Common myeloid progenitor, CD34-positive (primary cell): ENCODE results near the gene MLF2. TPM values are rescaled to one million over a fixed set of nuclear protein-coding genes. Genes with fewer than 3 reads are reported as not detected.

ENCODE experiments used
- CTCF ChIA-PET: fragments of 350-600 bp; sonication (Branson Sonifier 250); formaldehyde crosslinking; loops from one replicate; lab custom pipeline; 2021; ENCODE audit warnings: antibody characterized with exemption; lab: Charles Lee
- POLR2A ChIA-PET: fragments of 350-600 bp; sonication (Branson Sonifier 250); formaldehyde crosslinking; loops from one replicate; lab custom pipeline; 2021; ENCODE audit warnings: antibody characterized with exemption; lab: Charles Lee
- DNase-seq, 3 donors: peaks; one replicate each; pipeline versions ENCODE4 v3.0.0 to v3.0.0-alpha.2; 2013
- H3K27ac ChIP-seq, 2 experiments: 1 replicate in 1 of 2; 2 replicates in 1 of 2; pipeline ENCODE4 v1.7.0; 2013; ENCODE audit warnings: inconsistent platforms in 2 of 2, low read length in 2 of 2, mild to moderate bottlenecking in 2 of 2, low read depth in 1 of 2, moderate library complexity in 1 of 2; ENCODE audit not compliant: severe bottlenecking in 2 of 2, insufficient read depth in 1 of 2, poor library complexity in 1 of 2
- H3K27me3 ChIP-seq, 5 experiments: replicated peaks in 2 of 5; 1 replicate in 3 of 5; 2 replicates in 2 of 5; pipeline versions ENCODE4 v1.6.1 to v1.7.0; 2013; ENCODE audit warnings: low read length in 4 of 5, mild to moderate bottlenecking in 2 of 5, moderate library complexity in 2 of 5, inconsistent platforms in 1 of 5; ENCODE audit not compliant: insufficient read depth in 5 of 5, control insufficient read depth in 4 of 5
- H3K36me3 ChIP-seq, 4 experiments: 1 replicate in 2 of 4; 2 replicates in 2 of 4; pipeline versions ENCODE4 v1.6.1 to v1.7.0; 2013; ENCODE audit warnings: low read length in 3 of 4, control low read depth in 1 of 4, mild to moderate bottlenecking in 1 of 4; ENCODE audit not compliant: control insufficient read depth in 4 of 4, insufficient read depth in 4 of 4
- H3K4me1 ChIP-seq, 4 experiments: 1 replicate in 3 of 4; 2 replicates in 1 of 4; pipeline versions ENCODE4 v1.6.1 to v1.7.1; 2013; ENCODE audit warnings: low read length in 3 of 4, mild to moderate bottlenecking in 3 of 4, control low read depth in 1 of 4, inconsistent platforms in 1 of 4, moderate library complexity in 1 of 4; ENCODE audit not compliant: control insufficient read depth in 4 of 4, insufficient read depth in 4 of 4; ENCODE audit errors: control extremely low read depth in 1 of 4
- H3K4me3 ChIP-seq, 7 experiments: 1 replicate in 4 of 7; 2 replicates in 3 of 7; pipeline versions ENCODE4 v1.5.1 to v1.7.0; 2013; ENCODE audit warnings: mild to moderate bottlenecking in 7 of 7, low read length in 6 of 7, moderate library complexity in 6 of 7, inconsistent platforms in 2 of 7, low read depth in 2 of 7, control low read depth in 1 of 7; ENCODE audit not compliant: insufficient read depth in 4 of 7, control insufficient read depth in 1 of 7; ENCODE audit errors: extremely low read depth in 1 of 7
- H3K9me3 ChIP-seq, 5 experiments: 1 replicate in 4 of 5; 2 replicates in 1 of 5; pipeline versions ENCODE4 v1.6.1 to v1.7.1; 2013; ENCODE audit warnings: low read length in 4 of 5, mild to moderate bottlenecking in 2 of 5, inconsistent platforms in 1 of 5, low read depth in 1 of 5, moderate library complexity in 1 of 5; ENCODE audit not compliant: control insufficient read depth in 4 of 5, insufficient read depth in 2 of 5; ENCODE audit errors: control extremely low read depth in 1 of 5
- WGBS: methylation state at CpG from one replicate; pipeline ENCODE4 v1.1.5; 2013; ENCODE audit not compliant: insufficient coverage; 5-methylcytosine and 5-hydroxymethylcytosine counted together
- polyA plus RNA-seq: library from polyadenylated mRNA; unstranded; fragments of 120-200 nt; gene quantifications from one replicate; pipeline ENCODE4 v1.2.1, GENCODE V29; 2013

The MLF2 gene
- 146 TPM for polyA plus RNA-seq

- no peaks in the 10 kb centered on the region for H3K9me3 ChIP-seq
- H3K36me3 ChIP-seq: peaks cover 7 to 38% (median 25%) of the 10 kb centered on the region in 4 experiments
- peak within 1 kb of the TSS; percentile 80 to 93 (median 86) for H3K4me3 ChIP-seq
- peaks cover 7 to 25% (median 24%) of the 10 kb centered on the region in 4 experiments for H3K4me1 ChIP-seq
- peak within 1 kb of the TSS; percentile 92 to 97 for H3K27ac ChIP-seq
- no peaks in the 10 kb centered on the region for H3K27me3 ChIP-seq
- WGBS: 0% methylated on average over 39 of the region's 62 CpGs
- POLR2A ChIA-PET: interaction anchor here (1.1 to 2.2 kb wide), 10 partner anchors 11 to 99 kb away, joined by 3 to 12 read pairs (median 6); partner anchors contain the start of genes CDCA3, COPS7A, GPR162 and PTMS
- CTCF ChIA-PET: interaction anchor here (0.5 to 10.5 kb wide), 34 partner anchors 9 to 354 kb away, joined by 3 to 237 read pairs (median 5); partner anchors contain the start of genes CD4, COPS7A, GPR162 and LAG3
- DNase-seq: peak; percentile 96 to 99 (median 98)
Measured at GRCh38 chr12:6752921-6753771, at the start of gene MLF2. Gene MLF2 (minus strand): TSS chr12:6753141. CDS start chr12:6752334, 807 bp downstream.

- ChIA-PET CTCF (interaction anchor here (0.7 to 1.1 kb wide), 2 partner anchors 32 to 45 kb away, joined by 3 read pairs; no protein-coding TSS in a partner anchor), POLR2A (no interaction called here)
- Histone ChIP-seq H3K27me3 (no peaks in the 10 kb centered on the region), H3K9me3 (no peaks in the 10 kb centered on the region), H3K36me3 (no peaks in the 10 kb centered on the region), H3K27ac (no peak overlapping the region), H3K4me3 (no peak overlapping the region), H3K4me1 (no peaks in the 10 kb centered on the region)
- 83% methylated on average over 3 of the region's 5 CpGs for WGBS
- DNase-seq: no peak
Measured at GRCh38 chr12:6799147-6799546, 46.2 kb upstream of the MLF2 start.

GRCh38 chr12:6796576-6796975, 43.6 kb upstream of the MLF2 start:
- Histone ChIP-seq H3K4me1 (peaks cover 0 to 19% (median 18%) of the 10 kb centered on the region in 4 experiments), H3K27me3 (no peaks in the 10 kb centered on the region), H3K36me3 (no peaks in the 10 kb centered on the region), H3K9me3 (no peaks in the 10 kb centered on the region), H3K27ac (no peak overlapping the region), H3K4me3 (no peak overlapping the region)
- CTCF ChIA-PET: interaction anchor here (0.8 to 5.9 kb wide), 4 partner anchors 14 to 73 kb away, joined by 3 to 38 read pairs (median 4); partner anchors contain the start of genes COPS7A and MLF2
- POLR2A ChIA-PET: no interaction called here
- no peak for DNase-seq
- WGBS: 97% methylated on average over 3 of the region's 4 CpGs

GRCh38 chr12:6795088-6795487, 42.1 kb upstream of the MLF2 start:
- no peak for DNase-seq
- H3K4me1 ChIP-seq: peaks cover 0 to 29% (median 23%) of the 10 kb centered on the region in 4 experiments
- no peaks in the 10 kb centered on the region for H3K36me3 ChIP-seq
- no peaks in the 10 kb centered on the region for H3K9me3 ChIP-seq
- CTCF ChIA-PET: interaction anchor here (0.7 to 5.9 kb wide), 3 partner anchors 8 to 34 kb away, joined by 3 to 38 read pairs (median 3); no protein-coding TSS in a partner anchor
- WGBS: 100% methylated on average over 2 of the region's 2 CpGs
- H3K27me3 ChIP-seq: no peaks in the 10 kb centered on the region
- POLR2A ChIA-PET: no interaction called here
- no peak overlapping the region for H3K27ac ChIP-seq
- H3K4me3 ChIP-seq: no peak overlapping the region

- CTCF ChIA-PET: interaction anchor here (0.7 to 5.9 kb wide), 17 partner anchors 9 to 205 kb away, joined by 3 to 52 read pairs (median 4); partner anchors contain the start of genes GPR162 and MLF2
- Histone ChIP-seq H3K36me3 (no peaks in the 10 kb centered on the region), H3K27me3 (no peaks in the 10 kb centered on the region), H3K27ac (no peak overlapping the region), H3K4me3 (peak overlapping the region in 5 of 7 experiments; percentile 6 to 46 (median 29)), H3K9me3 (no peaks in the 10 kb centered on the region), H3K4me1 (peaks cover 0 to 42% (median 35%) of the 10 kb centered on the region in 4 experiments)
- DNase-seq: peak; percentile 36 to 86 (median 83)
- WGBS: 12% methylated on average over 10 of the region's 12 CpGs
- POLR2A ChIA-PET: interaction anchor here (1.1 to 1.4 kb wide), 3 partner anchors 21 to 69 kb away, joined by 5 to 7 read pairs (median 6); partner anchors contain the start of genes COPS7A, LAG3 and MLF2
Measured at GRCh38 chr12:6792522-6793201, 39.7 kb upstream of the MLF2 start.

GRCh38 chr12:6791931-6792520, 39.1 kb upstream of the MLF2 start:
- no peaks in the 10 kb centered on the region for H3K36me3 ChIP-seq
- ChIA-PET CTCF (interaction anchor here (0.7 to 5.9 kb wide), 14 partner anchors 9 to 58 kb away, joined by 3 to 52 read pairs (median 6); partner anchors contain the start of genes GPR162, MLF2 and PTMS), POLR2A (interaction anchor here (1.1 to 1.4 kb wide), 3 partner anchors 20 to 68 kb away, joined by 5 to 7 read pairs (median 6); partner anchors contain the start of genes COPS7A, LAG3 and MLF2)
- DNase-seq: peak in 2 of 3 donors; percentile 49 to 50
- H3K4me3 ChIP-seq: peak overlapping the region in 4 of 7 experiments; percentile 5 to 46 (median 20)
- H3K27ac ChIP-seq: no peak overlapping the region
- H3K9me3 ChIP-seq: no peaks in the 10 kb centered on the region
- peaks cover 0 to 42% (median 35%) of the 10 kb centered on the region in 4 experiments for H3K4me1 ChIP-seq
- 7% methylated on average over 5 of the region's 13 CpGs for whole genome bisulfite sequencing
- H3K27me3 ChIP-seq: no peaks in the 10 kb centered on the region
